GM12874 (cell line): ENCODE measurements around the gene IGF2BP2.

ENCODE experiments used
- CTCF ChIP-seq: IDR thresholded peaks from 2 replicates; pipeline ENCODE4 v1.5.1; 2011; ENCODE audit warnings: low read depth, mild to moderate bottlenecking, control low read depth, low read length, moderate library complexity; ENCODE audit not compliant: insufficient read depth

The IGF2BP2 gene

GRCh38 chr3:185647134-185647879, 177.5 kb downstream of the IGF2BP2 start:
- TF ChIP-seq CTCF = no peak

DNA sequence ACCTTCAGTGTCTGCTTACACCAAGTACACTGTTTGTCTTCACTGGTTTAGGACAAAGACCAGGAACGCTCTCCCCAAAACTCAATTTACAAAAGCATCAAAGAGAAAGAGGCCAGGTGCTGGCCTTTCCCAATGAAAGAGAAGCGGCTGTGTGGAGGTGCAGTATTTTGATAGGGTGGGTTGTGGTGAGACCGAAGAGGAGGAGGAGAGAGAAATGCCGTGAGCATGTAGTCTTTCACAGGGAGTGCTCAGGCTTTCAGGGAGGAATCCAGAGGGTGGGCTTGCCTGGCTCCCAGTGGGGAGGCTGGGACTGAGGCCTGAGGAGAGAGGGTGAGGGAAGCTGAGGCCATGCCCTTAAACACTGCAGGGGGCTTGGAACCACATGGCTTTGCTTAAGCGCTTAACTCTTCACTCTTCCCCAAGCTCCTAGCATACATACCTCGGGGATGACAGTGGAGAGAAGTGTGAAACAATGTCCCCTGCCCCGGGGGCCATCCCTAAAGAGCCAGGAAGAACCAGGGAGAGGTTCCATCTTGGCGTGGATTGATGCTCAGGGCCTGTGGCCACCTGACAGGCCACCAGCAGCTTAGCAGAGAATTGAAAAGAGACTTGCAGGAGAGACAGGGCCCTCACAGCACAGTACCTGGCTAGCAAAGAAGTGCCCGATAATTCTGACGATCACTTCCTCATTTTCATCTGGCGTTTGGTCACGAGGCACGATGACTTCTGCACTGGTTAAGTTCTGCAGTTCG, 178.3 kb downstream of the IGF2BP2 start:
- no peak for TF ChIP-seq CTCF

DNA sequence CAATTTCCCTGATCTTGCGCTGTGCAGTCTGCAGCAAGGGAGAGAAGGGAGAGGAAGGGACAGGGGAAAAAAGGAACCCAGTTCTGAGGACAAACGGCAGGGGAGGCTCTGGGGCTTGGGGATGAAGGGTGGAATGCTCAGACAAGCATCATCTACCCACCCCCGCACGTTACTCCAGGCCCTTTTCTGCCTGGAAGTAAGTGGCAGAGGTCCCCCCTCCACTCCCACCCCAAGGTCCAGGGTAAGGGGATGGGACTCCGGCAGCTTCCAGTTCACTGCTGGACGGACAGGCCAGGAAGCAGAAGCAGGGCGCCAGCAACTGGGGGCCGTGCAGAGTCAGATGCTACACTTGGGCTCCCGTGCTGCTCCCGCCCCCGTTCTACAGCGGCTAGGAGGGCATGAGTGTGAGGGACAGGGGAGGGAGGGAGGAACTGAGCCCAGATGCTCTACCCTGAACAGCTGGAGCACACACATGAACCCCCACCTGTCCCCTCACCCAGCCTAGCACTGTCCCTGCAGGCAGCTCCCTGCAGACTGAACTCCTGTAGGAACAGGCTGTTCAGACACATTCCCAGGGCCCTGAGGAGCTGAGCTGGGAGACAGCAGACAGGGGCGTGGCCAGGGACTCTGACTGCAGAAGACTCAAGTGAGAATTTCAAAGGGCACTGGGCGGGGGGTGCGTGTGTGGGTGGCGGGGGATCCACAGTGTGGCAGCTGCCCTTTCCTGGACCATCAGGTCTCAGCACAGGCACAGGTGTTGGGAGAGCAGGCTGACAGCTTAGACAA, 179.1 kb downstream of the IGF2BP2 start:
- no peak for TF ChIP-seq CTCF

DNA sequence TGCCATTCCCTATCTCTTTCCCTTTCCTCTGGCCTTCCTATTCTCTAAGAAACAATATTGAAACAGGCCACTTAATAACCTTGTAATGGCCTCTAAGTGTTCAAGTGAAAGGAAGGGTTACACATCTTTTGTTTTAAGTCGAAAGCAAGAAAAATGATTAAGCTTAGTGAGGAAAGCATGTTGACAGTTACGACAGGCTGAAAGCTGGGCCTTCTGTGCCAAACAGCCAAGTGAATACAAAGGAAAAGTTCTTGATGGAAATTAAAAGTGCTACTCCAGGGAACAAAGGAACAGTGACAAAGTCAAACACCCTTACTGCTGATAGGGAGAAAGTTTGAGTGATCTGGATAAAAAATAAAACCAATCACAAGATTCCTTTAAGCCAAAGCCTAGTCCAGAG, 184.5 kb downstream of the IGF2BP2 start:
- no peak for TF ChIP-seq CTCF

DNA sequence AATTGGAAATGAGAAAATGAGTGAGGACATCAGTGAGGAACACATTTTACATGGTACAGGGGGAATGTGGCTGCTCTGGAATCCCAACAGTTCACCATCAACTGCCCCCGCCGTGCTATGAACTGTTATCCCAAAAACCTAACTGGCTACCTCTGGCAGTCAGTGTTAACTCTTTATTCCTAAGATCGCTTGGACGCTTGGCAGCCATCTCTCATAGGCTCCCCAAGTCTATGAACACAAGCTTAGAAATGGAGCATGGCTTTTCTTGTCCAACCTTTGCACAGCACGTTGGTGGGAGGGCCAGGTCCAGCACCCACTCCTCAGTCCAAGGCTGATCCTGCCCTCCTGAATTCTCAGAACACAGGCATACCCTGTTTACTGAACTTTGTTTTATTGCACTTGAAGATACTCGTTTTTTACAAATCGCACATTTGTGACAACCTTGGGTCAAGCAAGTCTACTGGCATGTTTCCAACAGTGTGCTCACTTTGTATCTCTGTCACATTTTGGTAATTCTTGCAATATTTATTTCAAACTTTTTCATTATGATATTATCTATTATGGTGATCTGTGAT, 185.1 kb downstream of the IGF2BP2 start:
- no peak for TF ChIP-seq CTCF

DNA sequence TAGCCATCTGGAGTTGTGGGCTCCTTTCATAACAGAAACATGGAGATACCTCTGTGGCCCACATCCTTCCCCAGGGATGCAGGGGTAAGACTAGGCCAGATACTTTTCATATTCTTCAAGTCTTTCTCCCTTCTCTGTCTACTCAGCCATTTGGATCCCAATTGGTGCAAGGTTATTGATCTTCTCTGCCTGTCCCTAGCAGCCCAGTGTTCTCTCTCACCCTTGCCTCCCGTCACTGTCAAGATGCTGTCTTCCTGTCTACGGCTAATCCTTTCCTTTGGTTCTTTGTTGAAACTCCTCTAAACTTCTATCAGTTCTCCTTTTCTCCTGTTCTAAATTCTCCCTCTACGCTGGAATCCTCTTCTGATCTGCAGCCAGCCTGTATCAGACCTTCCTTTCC, 187.5 kb downstream of the IGF2BP2 start:
- no peak for TF ChIP-seq CTCF

GRCh38 chr3:185632996-185633395, 191.8 kb downstream of the IGF2BP2 start:
- no peak for TF ChIP-seq CTCF
